HG03558 (cell line): ENCODE measurements around the gene HHAT.

ENCODE experiments used
- ATAC-seq: cut with Tn5 transposase; IDR thresholded peaks from one replicate; pipeline ENCODE4 v1.9.1; 2021; ENCODE audit warnings: moderate number of reproducible peaks; ENCODE audit not compliant: unreplicated experiment; ENCODE audit errors: extremely low read depth

Gene HHAT

DNA sequence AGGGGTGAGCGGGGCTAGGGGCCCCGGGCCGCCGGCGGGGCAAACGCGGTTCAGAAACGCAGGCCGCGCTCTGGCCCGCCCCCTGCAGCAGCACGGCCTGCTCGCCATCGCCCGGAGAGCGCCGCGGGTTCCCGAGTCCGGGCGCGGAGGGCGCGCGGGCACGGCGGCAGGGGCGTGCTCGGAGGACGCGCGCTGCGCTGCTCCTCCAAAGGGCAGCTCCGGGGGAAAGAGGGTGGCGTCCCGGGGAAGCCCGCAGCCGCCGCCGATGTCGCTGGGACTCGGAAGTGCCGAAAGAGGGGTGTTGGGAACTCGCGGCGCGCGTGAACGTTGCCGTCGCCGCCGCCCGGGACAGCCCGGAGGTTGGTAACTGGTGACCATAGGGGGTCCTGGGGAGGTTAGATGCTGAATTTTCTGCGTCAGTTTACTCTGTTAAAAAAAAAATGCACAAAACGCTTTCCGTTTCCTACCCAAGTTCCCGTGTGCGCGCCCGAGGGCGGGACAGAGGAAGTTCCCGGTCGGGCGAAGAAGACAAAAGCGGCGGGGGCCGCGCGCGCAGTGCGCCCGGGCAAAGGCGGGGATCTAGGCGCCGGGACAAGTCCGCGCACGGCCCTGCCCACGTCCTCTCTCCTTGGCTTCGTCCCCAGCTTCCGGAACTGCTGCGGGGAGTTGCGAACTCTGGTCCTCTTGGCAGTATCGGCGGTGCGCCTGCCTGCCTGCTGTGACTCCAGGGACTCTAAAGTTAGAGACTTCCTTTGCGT lies at the start of gene HHAT:
TSS of gene HHAT (plus strand) at position 157 of the 758 bp plus-strand sequence. CDS start 20,074 bp downstream, outside the sequence.
- no peak for ATAC-seq

DNA sequence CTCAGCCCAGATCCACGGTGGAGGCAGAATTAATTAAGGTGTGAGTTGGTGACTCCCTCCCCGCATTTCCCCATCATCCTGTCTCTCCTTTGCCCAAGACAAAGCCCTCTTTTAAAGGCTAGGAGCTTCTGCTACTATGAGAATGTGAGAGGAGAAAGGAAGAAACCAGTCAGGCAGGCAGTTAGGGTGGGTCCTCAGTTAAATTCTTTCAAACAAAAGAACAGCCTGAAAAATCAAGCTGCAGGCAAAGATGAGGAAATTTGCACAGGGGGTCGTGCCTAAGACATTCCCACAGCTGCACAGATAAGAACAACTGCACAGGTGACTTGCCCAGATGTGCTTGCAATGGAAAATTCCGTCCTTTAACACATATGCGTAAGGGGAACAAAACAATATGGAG lies 48.5 kb upstream of the HHAT start:
- no peak for ATAC-seq

DNA sequence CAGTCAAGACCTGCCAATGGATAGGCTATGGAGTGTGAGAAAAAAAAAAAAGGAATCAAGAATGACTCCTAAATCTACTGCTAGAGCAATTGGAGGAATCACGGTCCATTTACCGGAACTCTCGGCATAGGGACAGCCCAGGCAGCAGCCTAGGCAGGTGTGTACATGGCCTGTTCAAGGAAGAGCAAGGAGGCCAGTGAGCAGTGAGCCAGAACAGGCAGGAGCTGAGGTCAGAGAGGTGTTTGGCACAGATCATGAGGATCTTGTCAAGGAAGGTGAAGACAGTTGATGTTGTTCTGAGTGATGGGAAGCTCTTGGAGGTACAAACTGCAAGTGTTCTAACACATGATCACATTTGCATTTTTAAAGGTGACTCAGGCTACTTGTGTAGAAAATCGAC lies 40.6 kb upstream of the HHAT start:
- no peak for ATAC-seq

DNA sequence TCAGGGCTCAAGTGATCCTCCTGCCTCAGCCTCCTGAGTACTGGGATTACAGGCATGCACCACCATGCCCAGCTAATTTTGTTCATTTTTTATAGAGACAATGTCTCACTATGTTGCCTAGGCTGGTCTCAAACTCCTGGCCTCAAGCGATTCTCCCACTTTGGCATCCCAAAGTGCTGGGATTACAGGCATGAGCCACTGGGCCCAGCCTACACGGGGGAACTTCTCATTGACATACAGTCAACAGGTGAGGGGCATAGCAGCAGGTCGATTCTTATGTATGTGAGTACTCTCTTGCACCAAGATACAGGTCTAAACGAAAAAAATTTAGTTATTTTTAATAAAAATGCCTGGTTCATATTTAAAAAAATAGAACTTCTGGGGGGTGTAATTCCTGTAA lies 39.5 kb upstream of the HHAT start:
- ATAC-seq: no peak

DNA sequence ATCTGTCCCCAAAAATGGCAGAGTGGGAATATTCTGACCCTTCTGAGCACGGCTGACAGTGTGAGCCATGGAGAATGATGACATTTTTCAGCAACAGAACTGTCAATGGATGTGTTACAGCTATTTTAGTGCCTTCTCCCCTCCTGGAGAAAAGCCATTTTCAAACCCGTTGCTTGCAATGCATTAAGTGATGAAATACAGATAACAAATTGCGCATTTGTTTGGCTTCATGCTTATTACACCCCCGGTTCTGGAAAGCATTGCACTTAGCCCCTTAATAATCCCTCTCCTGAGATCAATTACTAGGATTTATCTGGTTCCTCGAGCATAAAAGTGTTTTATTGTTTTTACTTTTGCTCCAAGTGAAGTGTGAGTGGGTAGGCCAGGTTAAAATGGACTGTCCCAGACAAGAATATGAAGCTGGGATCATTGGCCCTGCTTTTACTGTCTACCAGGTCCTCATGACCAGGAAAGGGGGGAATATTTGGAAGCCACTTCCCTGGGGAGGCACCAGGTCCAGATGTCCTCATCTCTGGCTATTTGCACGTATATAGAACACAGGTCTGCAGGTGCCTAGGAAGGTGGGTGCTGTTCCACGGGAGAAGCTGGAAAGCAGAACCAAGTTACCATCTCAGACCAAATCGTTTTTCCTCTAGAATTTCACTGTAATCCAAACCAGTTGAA lies 37.5 kb upstream of the HHAT start:
- ATAC-seq: no peak

DNA sequence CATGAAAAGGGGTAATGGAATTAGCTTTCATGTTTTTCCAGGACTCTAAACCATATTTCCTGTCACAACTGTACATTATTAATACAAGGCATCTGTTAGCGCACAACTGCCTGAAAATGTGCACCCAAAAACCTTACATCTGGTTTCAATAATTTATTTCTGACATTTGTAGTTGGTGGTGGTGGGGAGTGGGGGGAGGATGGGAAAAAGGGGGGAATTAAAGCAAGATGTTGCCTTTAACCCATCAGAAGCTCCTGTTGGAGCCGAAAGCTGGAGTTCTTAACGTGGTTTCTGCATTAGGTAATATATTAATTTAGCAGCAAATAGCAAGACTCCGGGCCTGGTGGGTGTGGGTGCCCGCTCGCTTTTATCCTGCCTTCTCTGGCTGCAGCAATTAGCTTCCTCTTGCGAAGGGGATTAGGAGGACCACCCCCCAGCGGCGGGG lies 36.9 kb upstream of the HHAT start:
- ATAC-seq: no peak

DNA sequence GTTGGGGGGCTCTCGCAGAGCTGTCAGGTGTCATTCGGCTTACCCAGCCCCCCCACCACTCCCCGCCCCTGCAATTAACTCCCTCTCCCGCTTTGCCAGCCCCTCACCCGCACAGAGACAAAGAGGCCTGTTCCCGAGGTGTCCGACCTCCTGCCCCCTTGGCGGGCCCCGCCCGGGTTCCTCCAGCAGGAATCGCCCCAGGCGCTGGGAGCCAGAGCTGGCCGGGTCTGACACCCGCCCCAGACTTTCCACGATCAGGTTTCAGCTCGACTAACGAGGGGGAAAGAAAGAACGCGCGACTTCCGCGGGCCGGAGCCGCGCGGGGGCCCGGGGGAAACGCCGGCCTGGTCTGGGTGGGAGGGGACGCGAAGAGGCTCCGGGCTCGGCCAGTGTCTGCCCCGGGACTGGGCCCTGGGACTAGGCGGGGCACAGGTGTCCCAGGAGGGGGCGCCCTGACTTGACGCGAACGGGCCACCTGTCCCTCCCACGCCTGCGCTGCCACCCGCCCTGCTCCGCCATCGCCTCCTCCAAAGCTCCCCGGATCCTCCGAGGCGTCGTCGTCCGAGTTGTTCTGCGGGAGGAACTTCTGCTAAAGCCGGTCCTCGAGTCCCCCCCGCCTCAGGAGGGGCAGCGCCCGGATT lies 36.4 kb upstream of the HHAT start:
- no peak for ATAC-seq

DNA sequence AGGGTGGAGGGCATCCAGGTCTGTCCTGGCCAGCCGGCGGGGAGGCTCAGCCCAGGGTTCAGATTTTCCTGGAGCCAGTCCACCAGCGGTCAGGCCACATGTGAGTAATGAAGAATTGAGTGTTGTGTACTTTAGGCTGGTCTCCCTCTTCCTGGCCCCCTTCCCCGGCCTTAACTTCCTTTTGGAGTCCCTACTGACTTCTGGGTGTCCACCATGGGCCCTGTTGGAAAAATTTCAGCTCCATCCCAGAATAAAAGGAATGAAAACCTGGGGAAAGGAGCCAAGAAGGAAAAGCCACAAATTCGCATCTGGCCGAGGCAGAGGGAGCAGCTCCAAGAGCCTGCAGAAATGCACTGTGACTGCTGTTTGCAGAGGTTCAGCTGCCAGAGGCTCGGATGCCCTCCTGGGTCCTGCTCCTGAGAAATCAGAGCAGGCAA lies 35.5 kb upstream of the HHAT start:
- no peak for ATAC-seq

DNA sequence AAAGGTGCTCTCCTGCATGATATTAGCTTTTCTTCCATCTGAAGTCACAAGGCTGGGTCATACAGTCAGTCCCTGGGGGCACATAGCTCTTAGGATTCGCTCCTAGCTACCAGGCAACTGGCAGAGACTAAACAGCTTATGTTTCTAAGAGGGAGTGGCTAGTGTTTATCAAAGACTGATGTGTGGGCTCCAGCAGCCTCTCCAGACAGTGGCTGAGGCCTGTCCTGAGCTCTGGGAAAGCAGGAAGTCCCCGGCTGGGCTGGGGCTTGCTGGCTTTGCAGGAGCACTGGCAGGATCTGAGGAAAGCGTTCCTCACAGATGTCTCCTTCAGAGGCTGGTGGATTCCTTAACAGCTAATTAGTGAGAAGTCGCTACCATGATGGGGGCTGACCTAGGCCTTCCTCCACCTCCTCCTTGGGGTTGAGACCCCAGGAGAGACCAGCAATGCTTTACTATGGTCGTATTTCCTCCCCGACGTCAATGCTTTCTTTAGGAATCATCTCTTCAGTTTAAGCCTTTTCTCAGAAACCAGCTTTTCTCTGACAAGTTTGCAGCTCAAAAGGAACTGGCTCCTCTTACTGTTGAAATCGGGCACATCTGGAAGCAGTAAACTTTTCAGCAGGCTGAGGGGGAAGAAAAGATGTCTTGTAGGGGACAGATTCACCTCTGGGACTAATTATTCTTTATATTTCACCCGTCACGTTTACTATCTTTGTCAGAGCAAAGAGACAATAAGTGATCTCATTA lies 33.5 kb upstream of the HHAT start:
- no peak for ATAC-seq

DNA sequence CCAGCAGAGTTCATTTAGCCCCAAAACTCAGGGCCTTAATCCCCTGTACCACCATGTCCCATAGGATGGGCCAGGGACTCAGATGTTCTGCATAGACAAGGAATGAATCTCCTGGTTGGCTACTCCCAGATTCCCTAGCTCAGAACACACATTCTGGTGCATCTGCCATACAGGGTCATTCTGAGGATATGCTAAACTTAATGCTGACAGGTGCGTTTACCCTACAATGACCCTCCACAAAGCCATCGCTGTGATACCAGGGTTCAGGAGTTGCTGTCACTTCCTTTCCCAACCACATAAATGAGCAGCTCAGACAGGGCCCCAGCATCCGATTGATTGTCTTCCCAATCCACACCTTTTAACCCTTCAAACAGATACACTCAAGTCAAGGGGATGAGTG lies 32.0 kb upstream of the HHAT start:
- ATAC-seq: no peak

DNA sequence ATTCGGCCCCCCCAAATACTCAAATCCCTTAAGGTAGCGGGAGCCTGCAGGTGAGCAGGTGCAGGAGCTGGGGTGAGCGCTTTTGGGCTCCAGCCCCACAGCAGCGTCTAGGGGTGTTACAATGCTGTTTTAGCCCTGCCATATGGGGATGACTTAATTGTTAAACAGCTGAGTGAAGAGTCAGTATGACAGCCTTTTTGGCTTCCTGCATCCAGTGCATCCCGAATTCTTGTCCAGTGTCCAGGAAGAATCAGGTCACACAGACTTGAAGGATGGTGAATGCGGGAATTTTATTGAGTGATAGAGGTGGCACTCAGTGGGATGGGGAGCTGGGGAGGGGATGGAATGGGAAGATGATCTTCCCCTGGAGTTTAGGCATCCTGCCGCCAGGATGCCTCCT lies 30.4 kb upstream of the HHAT start:
- no peak for ATAC-seq

DNA sequence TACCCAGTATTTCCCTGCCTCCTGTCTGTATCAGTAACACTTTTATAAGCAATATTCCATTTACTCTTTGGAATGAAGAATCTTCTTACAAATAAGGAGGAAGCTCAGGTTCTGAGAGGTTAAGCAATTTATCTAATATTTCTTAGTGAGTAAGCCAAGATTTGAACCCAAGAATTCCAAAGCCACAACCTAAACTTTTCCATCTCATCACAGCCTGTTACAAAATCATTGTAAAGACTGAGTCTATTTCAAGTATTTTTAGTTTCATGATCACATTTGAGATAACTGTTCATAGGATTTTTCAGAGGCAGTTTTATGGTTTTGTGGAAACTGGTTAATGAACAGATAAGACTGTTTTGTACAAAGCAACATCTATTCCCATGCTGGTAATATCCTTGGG lies 29.8 kb upstream of the HHAT start:
- no peak for ATAC-seq

DNA sequence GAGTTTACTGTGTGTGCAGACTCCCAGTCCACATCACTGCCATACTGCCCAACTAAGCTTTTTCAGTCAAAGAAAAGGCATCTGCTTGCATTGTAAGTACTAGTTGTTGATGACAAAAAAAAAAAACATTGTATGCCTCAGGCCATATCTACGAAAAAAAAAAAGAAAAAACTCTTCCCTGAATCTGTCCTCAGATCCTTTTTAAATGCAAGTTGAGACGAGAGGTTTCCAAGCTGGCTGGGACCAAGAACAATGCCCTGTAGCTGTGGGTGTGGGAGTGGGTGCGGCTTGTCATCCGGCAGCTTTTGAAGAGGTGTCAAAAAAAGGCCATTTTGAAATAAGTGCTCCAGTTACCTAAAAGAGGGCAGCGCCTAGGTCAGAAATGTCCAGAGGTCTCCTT lies 29.2 kb upstream of the HHAT start:
- no peak for ATAC-seq

DNA sequence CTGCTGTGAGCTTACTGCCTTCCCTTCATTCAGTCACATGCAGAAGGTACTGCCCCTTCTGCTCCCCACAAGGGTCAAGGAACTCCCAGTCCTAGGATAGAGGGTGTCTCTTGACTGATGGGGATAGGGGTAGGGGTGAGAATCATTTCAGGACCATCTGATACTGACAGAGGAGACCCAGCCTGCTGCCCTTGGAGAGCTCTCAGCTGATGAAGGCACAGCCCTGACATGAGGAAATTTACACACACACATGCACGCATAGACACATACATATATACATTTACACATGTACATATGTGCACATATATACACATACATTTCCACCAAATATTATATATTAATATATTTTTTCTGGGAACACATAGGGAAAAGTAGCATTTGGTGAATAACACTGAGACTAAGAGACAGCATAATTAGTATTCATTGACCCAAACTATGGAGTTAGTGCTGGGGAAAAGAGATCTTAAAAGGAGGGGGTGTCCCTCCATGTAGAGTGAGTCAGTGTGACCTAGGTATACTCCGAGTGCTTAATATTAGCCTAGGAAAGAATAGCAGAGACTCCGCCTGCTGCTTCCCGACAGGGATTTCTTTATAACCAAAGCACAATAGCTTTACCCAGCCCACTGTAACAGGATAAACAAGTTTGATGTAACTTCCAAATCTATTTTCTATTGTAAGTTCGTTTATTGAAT lies 27.6 kb upstream of the HHAT start:
- no peak for ATAC-seq

DNA sequence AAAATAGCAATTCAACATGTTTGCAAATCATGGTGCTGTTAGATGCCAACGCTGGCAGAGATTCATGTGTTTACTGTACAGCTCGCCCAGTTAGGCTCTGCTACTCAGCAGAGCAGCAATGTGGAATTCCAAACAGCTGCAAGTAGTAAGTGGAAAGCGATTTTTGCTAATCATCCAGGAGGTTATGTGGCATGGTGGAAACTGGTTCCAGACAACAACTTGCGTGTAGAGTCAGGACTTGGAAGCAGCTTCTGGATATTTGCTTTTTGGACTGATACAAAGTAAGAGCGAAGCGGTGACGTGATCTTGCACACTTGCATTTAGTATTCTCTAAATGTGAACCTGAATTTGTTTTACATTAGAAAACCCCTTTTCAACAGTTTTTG lies 27.1 kb upstream of the HHAT start:
- no peak for ATAC-seq

DNA sequence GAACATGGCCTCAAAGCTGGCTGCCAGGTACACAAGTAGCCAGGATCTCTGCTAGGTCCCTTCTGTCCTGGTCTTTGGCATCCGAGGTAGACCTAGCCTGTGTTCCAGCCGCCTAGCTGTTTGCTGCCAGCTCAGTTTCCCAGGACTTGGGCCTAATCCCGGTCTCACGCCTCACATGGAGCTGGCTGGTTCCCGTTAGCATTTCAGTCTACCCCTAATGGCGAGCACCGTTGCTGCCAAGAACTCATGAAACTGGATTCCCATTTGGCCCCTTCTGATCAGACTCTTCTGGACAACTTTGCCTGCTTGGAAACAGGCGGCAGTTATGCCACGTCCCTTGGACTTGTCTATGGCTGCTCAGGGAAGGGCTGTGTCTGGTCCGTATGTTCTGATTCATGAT lies 26.2 kb upstream of the HHAT start:
- ATAC-seq: no peak

DNA sequence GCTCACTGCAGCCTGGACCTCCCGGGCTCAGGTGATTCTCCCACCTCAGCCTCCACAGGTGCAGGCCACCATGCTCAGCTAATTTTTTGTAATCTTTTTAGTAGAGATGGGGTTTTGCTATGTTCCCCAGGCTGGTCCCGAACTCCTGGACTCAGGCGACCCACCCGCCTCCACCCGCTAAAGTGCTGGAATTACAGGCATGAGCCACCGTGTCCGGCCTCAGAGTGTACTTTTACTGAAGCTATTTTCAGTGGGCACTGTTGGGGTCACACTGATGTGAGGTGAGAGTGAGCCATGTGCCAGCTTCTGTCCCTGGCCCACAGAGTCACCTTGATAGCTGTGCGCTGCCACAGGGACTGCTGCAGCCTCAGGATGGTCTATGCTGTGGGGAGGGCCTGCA lies 25.3 kb upstream of the HHAT start:
- ATAC-seq: no peak

DNA sequence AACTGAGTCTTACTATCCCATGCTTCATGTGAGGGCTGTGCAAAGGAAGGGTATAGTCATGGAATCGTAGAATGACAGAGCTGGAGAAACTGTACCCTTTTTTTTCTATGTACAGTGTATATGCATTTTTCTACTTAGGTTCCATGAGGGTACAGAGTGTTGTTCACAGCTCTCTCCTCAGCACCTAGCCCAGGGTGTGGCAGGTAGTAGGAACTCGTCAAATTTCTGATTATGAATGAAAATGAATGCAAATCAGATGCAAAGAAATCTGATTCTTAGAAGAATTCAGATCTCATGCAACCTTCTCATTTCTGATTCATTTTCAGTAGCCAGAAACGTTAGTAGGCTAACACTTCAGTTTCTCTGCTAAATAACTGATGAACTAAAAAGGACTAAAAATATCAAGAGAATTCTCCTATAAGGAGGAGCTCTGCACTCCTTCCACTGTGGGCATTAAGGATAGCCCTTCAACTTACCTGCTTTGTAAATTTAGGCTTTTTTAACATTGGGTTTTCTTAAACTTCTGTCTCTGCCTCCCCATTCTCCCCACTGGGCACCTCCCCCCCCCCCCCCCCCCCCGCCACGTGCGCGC lies 18.0 kb upstream of the HHAT start:
- ATAC-seq: no peak

DNA sequence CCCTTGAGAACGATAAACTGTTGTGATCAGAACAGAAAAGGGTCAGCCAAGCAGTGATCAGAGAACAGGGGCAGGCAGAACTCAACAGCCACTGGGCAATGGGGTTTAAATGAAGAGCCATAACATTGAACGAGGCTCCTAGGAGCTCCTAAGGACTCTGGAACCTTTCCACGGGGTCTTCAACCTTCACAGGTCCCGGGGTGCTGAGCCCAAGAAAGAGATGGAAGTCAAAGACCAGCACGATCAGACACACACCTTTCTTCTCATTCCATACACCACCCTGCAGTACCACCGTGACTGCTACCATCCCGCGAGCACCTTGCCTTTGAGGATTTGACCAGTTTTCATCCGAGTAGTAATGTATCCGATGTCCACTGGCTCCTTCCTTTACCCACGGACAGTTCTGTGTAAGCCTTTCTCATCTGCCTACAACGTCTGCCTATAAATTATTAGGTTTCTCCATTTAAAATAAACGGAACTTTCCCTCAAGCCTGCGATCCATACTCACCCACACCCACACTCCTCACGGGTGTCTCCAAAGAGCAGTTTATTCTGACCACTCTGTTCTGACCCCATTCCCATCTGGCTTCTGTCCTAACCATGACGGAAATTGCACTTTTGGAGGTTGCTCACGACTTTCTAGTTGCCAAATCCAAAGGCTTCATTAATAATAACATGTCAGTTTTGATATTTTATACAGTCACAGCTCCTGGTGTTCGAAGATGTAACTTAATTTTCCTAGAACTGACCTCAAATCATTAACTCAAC lies 16.8 kb upstream of the HHAT start:
- no peak for ATAC-seq
